Lower leg skin (tissue), 3 donors: ENCODE data around the gene ING3.

ENCODE experiments used
- POLR2A ChIP-seq, 2 donors: fragments of 450-650 bp; IDR thresholded peaks; one replicate each; pipeline ENCODE4 v1.6.1; 2016 to 2017; ENCODE audit warnings: antibody characterized with exemption in 2 of 2, mild to moderate bottlenecking in 1 of 2, moderate library complexity in 1 of 2
- TF ChIP-seq, protein P1 (sequence below), 3 donors: fragments of 450-650 bp; IDR thresholded peaks; one replicate each; pipeline ENCODE4 v1.5.1; 2016; ENCODE audit warnings: antibody characterized with exemption in 3 of 3, mild to moderate bottlenecking in 3 of 3, moderate library complexity in 2 of 3

DNA sequence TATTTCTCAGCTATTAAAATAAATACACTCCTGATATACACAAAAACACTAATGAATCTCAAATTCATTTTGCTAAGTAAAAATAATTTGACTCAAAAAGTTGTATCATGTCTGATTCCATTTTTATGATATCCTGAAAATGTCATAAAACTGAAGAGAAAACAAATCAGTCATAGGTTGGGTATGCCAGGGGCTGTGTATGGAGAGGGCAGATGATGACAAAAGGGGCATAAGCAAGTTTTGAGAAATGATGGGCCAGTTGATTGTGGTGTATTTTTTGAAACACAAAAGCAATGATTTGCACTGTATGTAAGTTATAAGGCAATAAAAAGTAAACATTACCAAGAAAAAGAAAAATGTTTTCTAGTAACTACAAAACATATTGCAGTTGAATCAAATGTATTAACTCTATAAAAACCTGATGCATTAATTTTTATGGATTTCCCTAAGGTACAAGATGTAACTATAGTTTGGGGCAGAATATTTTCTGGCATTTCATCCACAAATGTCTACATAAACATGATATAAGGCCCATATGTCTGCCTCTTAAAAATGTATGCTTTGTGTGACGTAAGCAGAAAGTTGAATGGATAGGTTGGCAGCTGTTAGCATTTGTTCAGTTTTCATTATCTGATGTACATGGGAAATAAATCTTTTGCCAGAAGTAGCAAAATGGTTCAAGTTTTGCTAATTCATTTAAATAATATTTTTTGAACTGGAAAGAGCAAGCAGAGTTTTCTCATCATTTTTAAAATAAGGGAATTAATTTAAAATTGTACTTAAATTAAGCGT is 35.1 kb upstream of the ING3 start:
- no peak for TF ChIP-seq POLR2A (IDR thresholded peaks at IDR 0.05)
- TF ChIP-seq, protein P1, sequence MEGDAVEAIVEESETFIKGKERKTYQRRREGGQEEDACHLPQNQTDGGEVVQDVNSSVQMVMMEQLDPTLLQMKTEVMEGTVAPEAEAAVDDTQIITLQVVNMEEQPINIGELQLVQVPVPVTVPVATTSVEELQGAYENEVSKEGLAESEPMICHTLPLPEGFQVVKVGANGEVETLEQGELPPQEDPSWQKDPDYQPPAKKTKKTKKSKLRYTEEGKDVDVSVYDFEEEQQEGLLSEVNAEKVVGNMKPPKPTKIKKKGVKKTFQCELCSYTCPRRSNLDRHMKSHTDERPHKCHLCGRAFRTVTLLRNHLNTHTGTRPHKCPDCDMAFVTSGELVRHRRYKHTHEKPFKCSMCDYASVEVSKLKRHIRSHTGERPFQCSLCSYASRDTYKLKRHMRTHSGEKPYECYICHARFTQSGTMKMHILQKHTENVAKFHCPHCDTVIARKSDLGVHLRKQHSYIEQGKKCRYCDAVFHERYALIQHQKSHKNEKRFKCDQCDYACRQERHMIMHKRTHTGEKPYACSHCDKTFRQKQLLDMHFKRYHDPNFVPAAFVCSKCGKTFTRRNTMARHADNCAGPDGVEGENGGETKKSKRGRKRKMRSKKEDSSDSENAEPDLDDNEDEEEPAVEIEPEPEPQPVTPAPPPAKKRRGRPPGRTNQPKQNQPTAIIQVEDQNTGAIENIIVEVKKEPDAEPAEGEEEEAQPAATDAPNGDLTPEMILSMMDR (IDR thresholded peaks at IDR 0.05), result no peak
